GM12878 (cell line): ENCODE measurements around the gene NME5. TPM values are rescaled to one million over a fixed set of nuclear protein-coding genes. Genes with fewer than 3 reads are reported as not detected.

ENCODE experiments used
- ATAC-seq: fragments of 200-7000 bp; cut with Tn5 transposase; 3 replicates; pipeline ENCODE4 v1.9.1; 2020; ENCODE audit warnings: mild to moderate bottlenecking, moderate library complexity
- BruUV-seq: library from RNA; stranded (reverse); fragments of 400-500 nt; replicated peaks from 2 replicates; lab custom pipeline; 2021; lab: Mats Ljungman, UMichigan
- CTCF ChIA-PET: fragments of 300-600 bp; sonication (Branson Sonifier 250); formaldehyde crosslinking; extraction: SDS; loops from one replicate; lab custom pipeline; 2021; ENCODE audit warnings: inconsistent platforms; lab: Yijun Ruan, JAX
- POLR2A ChIA-PET: fragments of 350-600 bp; formaldehyde crosslinking; extraction: SDS; loops from one replicate; lab custom pipeline; 2021; ENCODE audit warnings: inconsistent platforms; lab: Charles Lee
- RAD21 ChIA-PET: fragments of 300-600 bp; sonication (Branson Sonifier 250); formaldehyde crosslinking; loops from one replicate; lab custom pipeline; 2023; ENCODE audit warnings: antibody characterized with exemption; ENCODE audit not compliant: unreplicated experiment; lab: Charles Lee
- SMC1A ChIA-PET: fragments of 300-600 bp; sonication (Branson Sonifier 250); formaldehyde crosslinking; loops from one replicate; lab custom pipeline; 2023; ENCODE audit not compliant: unreplicated experiment, uncharacterized antibody; lab: Charles Lee
- DNase-seq: peaks from one replicate; pipeline ENCODE4 v3.0.0-alpha.2; 2011; ENCODE audit warnings: low read depth, low spot score
- FAIRE-seq: peaks from 3 replicates; lab custom pipeline; 2011; peaks lifted over from hg19 to GRCh38; lab: Jason Lieb, UNC
- H2AFZ ChIP-seq: 2 replicates; pipeline ENCODE4 v1.6.0; 2011; ENCODE audit warnings: low read depth, low read length, control low read depth; ENCODE audit not compliant: control insufficient read depth
- H3K27ac ChIP-seq: 2 replicates; pipeline ENCODE4 v1.5.1; 2011; ENCODE audit warnings: control low read depth; ENCODE audit not compliant: control insufficient read depth, insufficient read depth
- H3K27me3 ChIP-seq, 2 experiments: replicated peaks in 1 of 2; 2 replicates each; pipeline versions ENCODE4 v1.6.0 to v1.6.1; 2011; ENCODE audit warnings: low read length in 1 of 2; ENCODE audit not compliant: control insufficient read depth in 2 of 2, insufficient read depth in 2 of 2
- H3K36me3 ChIP-seq, 2 experiments: 2 replicates each; pipeline ENCODE4 v1.5.1; 2011; ENCODE audit warnings: low read length in 1 of 2; ENCODE audit not compliant: control insufficient read depth in 2 of 2, insufficient read depth in 2 of 2
- H3K4me1 ChIP-seq: 2 replicates; pipeline ENCODE4 v1.6.1; 2011; ENCODE audit warnings: mild to moderate bottlenecking, low read length, moderate library complexity, mixed read lengths; ENCODE audit not compliant: control insufficient read depth, insufficient read depth
- H3K4me2 ChIP-seq: 2 replicates; pipeline ENCODE4 v1.6.0; 2011; ENCODE audit warnings: control low read depth; ENCODE audit not compliant: control insufficient read depth, insufficient read depth
- H3K4me3 ChIP-seq: fragments of 200-600 bp; sonication (generic); 2 replicates; pipeline ENCODE4 v1.5.1; 2016
- H3K79me2 ChIP-seq: 2 replicates; pipeline ENCODE4 v1.6.0; 2011; ENCODE audit warnings: low read length; ENCODE audit not compliant: control insufficient read depth, insufficient read depth
- H3K9ac ChIP-seq: 2 replicates; pipeline ENCODE4 v1.8.0; 2011; ENCODE audit warnings: low read length, control low read depth, mixed read lengths; ENCODE audit not compliant: control insufficient read depth, insufficient read depth
- H3K9me3 ChIP-seq: replicated peaks from 3 replicates; pipeline ENCODE4 v1.5.1; 2011; ENCODE audit warnings: mild to moderate bottlenecking, low read length; ENCODE audit not compliant: control insufficient read depth, insufficient read depth
- H4K20me1 ChIP-seq: 2 replicates; pipeline ENCODE4 v1.6.0; 2011; ENCODE audit not compliant: control insufficient read depth, insufficient read depth
- BCLAF1 ChIP-seq: fragments of 450-650 bp; IDR thresholded peaks from 2 replicates; pipeline ENCODE4 v1.6.1; 2017; ENCODE audit warnings: antibody characterized with exemption, mild to moderate bottlenecking, moderate library complexity
- BMI1 ChIP-seq: fragments of 450-650 bp; IDR thresholded peaks from 2 replicates; pipeline ENCODE4 v1.6.1; 2016; ENCODE audit warnings: mild to moderate bottlenecking, moderate library complexity, borderline replicate concordance
- HDAC6 ChIP-seq: fragments of 200-600 bp; sonication (generic); IDR thresholded peaks from one replicate; pipeline ENCODE4 v1.8.0; 2017; ENCODE audit warnings: antibody characterized with exemption; ENCODE audit not compliant: unreplicated experiment
- IKZF1 ChIP-seq: fragments of 450-650 bp; conservative IDR thresholded peaks from 2 replicates; pipeline ENCODE4 v1.6.1; 2017; ENCODE audit warnings: antibody characterized with exemption, mild to moderate bottlenecking
- LARP7 ChIP-seq: fragments of 450-650 bp; IDR thresholded peaks from 2 replicates; pipeline ENCODE4 v1.6.1; 2017; ENCODE audit warnings: mild to moderate bottlenecking
- MTA3 ChIP-seq: IDR thresholded peaks from 2 replicates; pipeline ENCODE4 v1.6.1; 2012; ENCODE audit warnings: low read length, inconsistent platforms, borderline replicate concordance
- NR2F1 ChIP-seq: fragments of 450-650 bp; conservative IDR thresholded peaks from 2 replicates; pipeline ENCODE4 v1.6.1; 2017; ENCODE audit warnings: mild to moderate bottlenecking
- POLR2AphosphoS5 ChIP-seq: IDR thresholded peaks from 2 replicates; pipeline ENCODE4 v1.6.1; 2011; ENCODE audit warnings: mild to moderate bottlenecking, low read length, inconsistent platforms
- RAD21 ChIP-seq: IDR thresholded peaks from 2 replicates; pipeline ENCODE4 v1.6.1; 2011; ENCODE audit warnings: mild to moderate bottlenecking, low read depth, low read length, moderate library complexity; ENCODE audit not compliant: insufficient read depth
- SREBF1 ChIP-seq: IDR thresholded peaks from 2 replicates; pipeline ENCODE4 v1.6.1; 2012; ENCODE audit warnings: mild to moderate bottlenecking, low read length
- SRF ChIP-seq, 2 experiments: IDR thresholded peaks; 2 replicates each; pipeline ENCODE4 v1.6.1; 2011; ENCODE audit warnings: low read depth in 2 of 2, low read length in 2 of 2, mild to moderate bottlenecking in 1 of 2, moderate library complexity in 1 of 2
- STAT1 ChIP-seq: fragments of 450-650 bp; conservative IDR thresholded peaks from 2 replicates; pipeline ENCODE4 v1.6.1; 2014; ENCODE audit warnings: antibody characterized with exemption, mild to moderate bottlenecking
- STAT3 ChIP-seq: IDR thresholded peaks from 2 replicates; pipeline ENCODE4 v1.6.1; 2011; ENCODE audit warnings: low read depth, low read length, improper control_type of control experiment
- WRNIP1 ChIP-seq: IDR thresholded peaks from 2 replicates; pipeline ENCODE4 v1.6.1; 2011; ENCODE audit warnings: low read depth, low read length, improper control_type of control experiment, borderline replicate concordance
- ZNF24 ChIP-seq: fragments of 450-650 bp; IDR thresholded peaks from 2 replicates; pipeline ENCODE4 v1.6.1; 2017; ENCODE audit warnings: antibody characterized with exemption, mild to moderate bottlenecking
- WGBS: methylation state at CpG from one replicate; pipeline ENCODE4 v1.1.6; 2016; ENCODE audit warnings: low lambda C conversion rate; ENCODE audit not compliant: insufficient replicate concordance, insufficient coverage; ENCODE audit errors: missing lambda C conversion rate; 5-methylcytosine and 5-hydroxymethylcytosine counted together
- in situ Hi-C: fragments of 300-500 bp; cut with MboI; formaldehyde crosslinking; loops from 9 replicates; pipeline ENCODE4 v1.14.3; 2018; ENCODE audit warnings: mixed read lengths
- intact Hi-C: fragments of 100-400 bp; cut with micrococcal nuclease; formaldehyde crosslinking; loops from one replicate; pipeline ENCODE4 v1.14.2; 2022; ENCODE audit not compliant: unreplicated experiment
- polyA plus RNA-seq, 11 experiments: library from polyadenylated mRNA; depleted of rRNA in 4 of 11; unstranded in 6 of 11; stranded (reverse) in 5 of 11; fragments of >200 nt; fragmentation: Nextera tagmentation in 4 of 11; fragmentation: Illumina TruSeq in 1 of 11; extraction: Ambion mirVana in 4 of 11; extraction: Trizol in 1 of 11; gene quantifications; 1 replicate in 1 of 11; 2 replicates in 10 of 11; pipeline versions ENCODE4 v1.2.1 to v1.2.3, GENCODE V29; 2011 to 2016; ENCODE audit warnings: inconsistent platforms in 2 of 11, missing spikeins in 2 of 11, low read depth in 1 of 11
- total RNA-seq, 4 experiments: library from RNA; depleted of rRNA in 3 of 4; stranded (reverse); fragments of >200 nt in 3 of 4; fragmentation: Illumina TruSeq in 1 of 4; extraction: Trizol in 1 of 4; gene quantifications; 2 replicates each; pipeline versions ENCODE4 v1.2.1 to v1.2.3, GENCODE V29; 2013 to 2021
- TF ChIP-seq, protein P1 (sequence below): fragments of 450-650 bp; IDR thresholded peaks from 2 replicates; pipeline ENCODE4 v1.6.1; 2016; ENCODE audit warnings: mild to moderate bottlenecking
- TF ChIP-seq, protein P2 (sequence below): IDR thresholded peaks from 2 replicates; pipeline ENCODE4 v1.6.1; 2011; ENCODE audit warnings: borderline replicate concordance, low read depth, mild to moderate bottlenecking, moderate library complexity, mixed read lengths, low read length; ENCODE audit not compliant: insufficient read depth; ENCODE audit errors: extremely low read length

NME5 gene
- total and polyA plus RNA-seq, 10 of the 15 experiments (the other 5 are each of a cell fraction or from before 2014, with no cell fraction given) = 0.22 to 0.52 TPM; not detected in 8

GRCh38 chr5:138068742-138069600, 70.3 kb downstream of the NME5 start:
- Histone ChIP-seq H3K9ac (no peak overlapping the region), H3K4me1 (no peaks in the 10 kb centered on the region), H2AFZ (no peak overlapping the region), H3K9me3 (no peaks in the 10 kb centered on the region), H4K20me1 (no peaks in the 10 kb centered on the region), H3K27me3 (no peaks in the 10 kb centered on the region), H3K79me2 (no peaks in the 10 kb centered on the region), H3K4me3 (no peak overlapping the region), H3K4me2 (no peak overlapping the region), H3K27ac (no peak overlapping the region), H3K36me3 (no peaks in the 10 kb centered on the region)
- DNase-seq (peak; percentile 28), ATAC-seq (peak; percentile 91), FAIRE-seq (no peak)
- ChIA-PET RAD21 (interaction anchor here (0.8 to 6.3 kb wide), 9 partner anchors 31 to 475 kb away, joined by 3 to 60 read pairs (median 4); partner anchors contain the start of gene FAM13B), CTCF (interaction anchor here (0.6 to 10.9 kb wide), 37 partner anchors 8 to 439 kb away, joined by 3 to 398 read pairs (median 5); partner anchors contain the start of genes FAM13B, PKD2L2 and WNT8A), SMC1A (interaction anchor here (0.7 to 9.8 kb wide), 21 partner anchors 11 to 439 kb away, joined by 3 to 207 read pairs (median 4); partner anchors contain the start of genes FAM13B and PKD2L2), POLR2A (interaction anchor here (0.8 to 1.1 kb wide), 3 partner anchors 34 to 290 kb away, joined by 3 to 4 read pairs (median 3); no protein-coding TSS in a partner anchor)
- in situ Hi-C loops = loop anchor here (5.0 to 10.0 kb wide), 2 partner anchors 37 to 434 kb away; partner anchors contain the start of gene FAM13B
- 21% methylated on average over 6 of the region's 6 CpGs for WGBS
- BruUV-seq = no TSS peak
- intact Hi-C loops = loop anchor here (1.0 to 5.0 kb wide), 3 partner anchors 33 to 442 kb away; no protein-coding TSS in a partner anchor
- TF ChIP-seq STAT1 (no peak), NR2F1 (no peak), MTA3 (no peak), SRF (IDR thresholded peaks at IDR 0.05; ENCODE audit: low read depth in 2 of 2, low read length in 2 of 2) (no peak), RAD21 (peak; percentile 71), STAT3 (no peak), ZNF24 (no peak), WRNIP1 (no peak), IKZF1 (peak; percentile 43; the same call in 1 of the 2 replicates), BMI1 (no peak), POLR2AphosphoS5 (no peak), SREBF1 (no peak), HDAC6 (no peak), BCLAF1 (no peak), LARP7 (0 out of 2 replicates have a peak, but pooled peaks have one; percentile 37)
- TF ChIP-seq, protein P1, sequence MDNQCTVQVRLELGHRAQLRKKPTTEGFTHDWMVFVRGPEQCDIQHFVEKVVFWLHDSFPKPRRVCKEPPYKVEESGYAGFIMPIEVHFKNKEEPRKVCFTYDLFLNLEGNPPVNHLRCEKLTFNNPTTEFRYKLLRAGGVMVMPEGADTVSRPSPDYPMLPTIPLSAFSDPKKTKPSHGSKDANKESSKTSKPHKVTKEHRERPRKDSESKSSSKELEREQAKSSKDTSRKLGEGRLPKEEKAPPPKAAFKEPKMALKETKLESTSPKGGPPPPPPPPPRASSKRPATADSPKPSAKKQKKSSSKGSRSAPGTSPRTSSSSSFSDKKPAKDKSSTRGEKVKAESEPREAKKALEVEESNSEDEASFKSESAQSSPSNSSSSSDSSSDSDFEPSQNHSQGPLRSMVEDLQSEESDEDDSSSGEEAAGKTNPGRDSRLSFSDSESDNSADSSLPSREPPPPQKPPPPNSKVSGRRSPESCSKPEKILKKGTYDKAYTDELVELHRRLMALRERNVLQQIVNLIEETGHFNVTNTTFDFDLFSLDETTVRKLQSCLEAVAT = no peak
- TF ChIP-seq, protein P2, sequence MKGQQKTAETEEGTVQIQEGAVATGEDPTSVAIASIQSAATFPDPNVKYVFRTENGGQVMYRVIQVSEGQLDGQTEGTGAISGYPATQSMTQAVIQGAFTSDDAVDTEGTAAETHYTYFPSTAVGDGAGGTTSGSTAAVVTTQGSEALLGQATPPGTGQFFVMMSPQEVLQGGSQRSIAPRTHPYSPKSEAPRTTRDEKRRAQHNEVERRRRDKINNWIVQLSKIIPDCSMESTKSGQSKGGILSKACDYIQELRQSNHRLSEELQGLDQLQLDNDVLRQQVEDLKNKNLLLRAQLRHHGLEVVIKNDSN = no peak
